Peyer's patch (tissue), 4 donors: Measurements from ENCODE around the gene ASCC1.

Experiments used
- POLR2A ChIP-seq, 2 donors: fragments of 450-650 bp; IDR thresholded peaks; one replicate each; pipeline ENCODE4 v1.5.1; 2017; ENCODE audit warnings: antibody characterized with exemption in 2 of 2, mild to moderate bottlenecking in 2 of 2, moderate library complexity in 2 of 2
- TF ChIP-seq, protein P1 (sequence below), 6 experiments: fragments of 450-650 bp in 4 of 6; fragments of 200-600 bp in 2 of 6; sonication (generic) in 1 of 6; IDR thresholded peaks; one replicate each; pipeline ENCODE4 v1.5.1; 2017 to 2019; ENCODE audit warnings: antibody characterized with exemption in 6 of 6, mild to moderate bottlenecking in 3 of 6, moderate library complexity in 1 of 6

DNA sequence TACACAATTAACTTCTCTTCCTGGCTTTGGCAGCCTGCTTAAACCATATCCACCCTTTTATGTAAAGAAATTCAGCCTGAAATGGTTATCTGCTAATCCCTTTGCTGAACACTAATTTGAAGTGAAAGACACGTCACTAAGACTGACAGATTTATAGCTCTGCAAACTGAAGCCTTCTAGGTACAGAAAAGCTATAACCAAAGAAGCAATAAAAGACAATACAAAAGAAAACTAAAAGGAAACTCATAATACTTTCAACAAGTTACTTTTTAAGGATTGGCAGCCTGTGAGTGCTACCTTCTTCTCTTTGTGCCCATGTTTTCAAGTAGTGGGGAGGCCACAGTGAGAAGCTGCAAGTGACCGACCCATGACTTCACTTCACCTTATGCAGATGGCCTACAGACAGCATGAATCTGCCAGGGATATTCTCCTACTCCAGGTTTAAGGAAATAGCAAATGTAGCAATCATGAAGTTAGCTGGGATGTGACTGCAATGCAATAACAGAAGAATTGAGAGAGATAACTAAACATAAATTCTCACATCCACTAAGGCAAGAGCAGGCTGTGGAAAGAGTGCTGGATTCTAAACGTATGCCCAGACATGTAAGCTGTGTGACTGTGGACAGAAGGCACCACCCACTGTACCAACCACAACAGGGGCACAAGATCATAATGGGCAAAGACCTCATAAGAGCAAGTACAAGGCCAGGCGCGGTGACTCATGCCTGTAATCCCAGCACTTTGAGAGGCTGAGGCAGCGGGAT lies 117.1 kb downstream of the ASCC1 start:
- no peak for TF ChIP-seq POLR2A (IDR thresholded peaks at IDR 0.05)
- TF ChIP-seq, protein P1, sequence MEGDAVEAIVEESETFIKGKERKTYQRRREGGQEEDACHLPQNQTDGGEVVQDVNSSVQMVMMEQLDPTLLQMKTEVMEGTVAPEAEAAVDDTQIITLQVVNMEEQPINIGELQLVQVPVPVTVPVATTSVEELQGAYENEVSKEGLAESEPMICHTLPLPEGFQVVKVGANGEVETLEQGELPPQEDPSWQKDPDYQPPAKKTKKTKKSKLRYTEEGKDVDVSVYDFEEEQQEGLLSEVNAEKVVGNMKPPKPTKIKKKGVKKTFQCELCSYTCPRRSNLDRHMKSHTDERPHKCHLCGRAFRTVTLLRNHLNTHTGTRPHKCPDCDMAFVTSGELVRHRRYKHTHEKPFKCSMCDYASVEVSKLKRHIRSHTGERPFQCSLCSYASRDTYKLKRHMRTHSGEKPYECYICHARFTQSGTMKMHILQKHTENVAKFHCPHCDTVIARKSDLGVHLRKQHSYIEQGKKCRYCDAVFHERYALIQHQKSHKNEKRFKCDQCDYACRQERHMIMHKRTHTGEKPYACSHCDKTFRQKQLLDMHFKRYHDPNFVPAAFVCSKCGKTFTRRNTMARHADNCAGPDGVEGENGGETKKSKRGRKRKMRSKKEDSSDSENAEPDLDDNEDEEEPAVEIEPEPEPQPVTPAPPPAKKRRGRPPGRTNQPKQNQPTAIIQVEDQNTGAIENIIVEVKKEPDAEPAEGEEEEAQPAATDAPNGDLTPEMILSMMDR (IDR thresholded peaks at IDR 0.05) = no peak
